ENCODE results near the gene FLCN. TPM values are rescaled to one million over a fixed set of nuclear protein-coding genes. Genes with fewer than 3 reads are reported as not detected.

The FLCN gene
- total and polyA plus RNA-seq, 3 donors from 2014 or later = 47.9 to 159 (median 129) TPM

- intact Hi-C loops (cut with DNase I; ENCODE audit: low total_unique reads) = no loop called here
- TF ChIP-seq POLR2A (IDR thresholded peaks at IDR 0.05) (no peak), CTCF (IDR thresholded peaks at IDR 0.05) (no peak)
- no peak overlapping the region for H3K27ac ChIP-seq
- H3K4me3 ChIP-seq = no peak overlapping the region
- H3K27me3 ChIP-seq = no peaks in the 10 kb centered on the region
- no peaks in the 10 kb centered on the region for H3K36me3 ChIP-seq (ENCODE audit: low read depth, missing control alignments)
- 66 to 80% methylated on average over 11 of the region's 11 CpGs for WGBS, 2 donors
- no peaks in the 10 kb centered on the region for H3K9me3 ChIP-seq
- no peak for DNase-seq
- peaks cover 37% of the 10 kb centered on the region for H3K4me1 ChIP-seq
These were observed 4.7 kb downstream of the FLCN start for GRCh38 chr17:17232303-17232621.

GRCh38 chr17:17231621-17232302 lies 5.2 kb downstream of the FLCN start:
- Histone ChIP-seq H3K4me1 (peaks cover 37% of the 10 kb centered on the region), H3K4me3 (no peak overlapping the region), H3K36me3 (ENCODE audit: low read depth, missing control alignments) (no peaks in the 10 kb centered on the region), H3K27ac (no peak overlapping the region), H3K27me3 (no peaks in the 10 kb centered on the region), H3K9me3 (no peaks in the 10 kb centered on the region)
- intact Hi-C loops (cut with DNase I; ENCODE audit: low total_unique reads) = no loop called here
- 73 to 88% methylated on average over 16 of the region's 16 CpGs for WGBS, 2 donors
- TF ChIP-seq POLR2A (IDR thresholded peaks at IDR 0.05) (no peak), CTCF (IDR thresholded peaks at IDR 0.05) (no peak)
- no peak for DNase-seq

- TF ChIP-seq POLR2A (IDR thresholded peaks at IDR 0.05) = no peak
- TF ChIP-seq CTCF (IDR thresholded peaks at IDR 0.05) = no peak
These were observed 7.3 kb downstream of the FLCN start for GRCh38 chr17:17229416-17230384.

GRCh38 chr17:17228521-17229279 lies 8.3 kb downstream of the FLCN start:
- Histone ChIP-seq H3K27ac (no peak overlapping the region), H3K36me3 (ENCODE audit: low read depth, missing control alignments) (no peaks in the 10 kb centered on the region), H3K9me3 (no peaks in the 10 kb centered on the region), H3K4me3 (no peak overlapping the region), H3K4me1 (peaks cover 17% of the 10 kb centered on the region), H3K27me3 (no peaks in the 10 kb centered on the region)
- TF ChIP-seq POLR2A (IDR thresholded peaks at IDR 0.05) (no peak), CTCF (IDR thresholded peaks at IDR 0.05) (no peak)
- no peak for DNase-seq
- WGBS, 2 donors = 91 to 92% methylated on average over 17 of the region's 17 CpGs
- intact Hi-C loops (cut with DNase I; ENCODE audit: low total_unique reads) = no loop called here

More at GRCh38 chr17:17229416-17230384, 7.3 kb downstream of the FLCN start:
- WGBS, 2 donors = 80 to 86% methylated on average over 25 to 26 of the region's 26 CpGs
- H3K27me3 ChIP-seq = no peaks in the 10 kb centered on the region
- H3K4me1 ChIP-seq = peaks cover 25% of the 10 kb centered on the region
- no peak overlapping the region for H3K4me3 ChIP-seq
- H3K36me3 ChIP-seq (ENCODE audit: low read depth, missing control alignments) = no peaks in the 10 kb centered on the region
- no peak overlapping the region for H3K27ac ChIP-seq
- no peaks in the 10 kb centered on the region for H3K9me3 ChIP-seq
- intact Hi-C loops (cut with DNase I; ENCODE audit: low total_unique reads) = no loop called here
- DNase-seq = no peak

Data from testis (tissue), 3 donors.